Measurements from ENCODE around the gene EPHB3.
"Not testable (repeated sequence)": the region's sequence is repeated elsewhere in the genome, so short reads cannot be mapped to it uniquely, and the experiment has no call there.

Gene EPHB3

GRCh38 chr3:184598574-184598927 is 37.0 kb downstream of the EPHB3 start:
- DNase-seq (ENCODE audit: low read depth in 2 of 2), result no peak

- DNase-seq (ENCODE audit: low read depth in 2 of 2), result no peak
These were observed 37.6 kb downstream of the EPHB3 start for GRCh38 chr3:184599143-184599542.

- DNase-seq (ENCODE audit: low read depth in 2 of 2), result no peak
These were observed 39.2 kb downstream of the EPHB3 start for GRCh38 chr3:184600685-184601377.

- no peak for DNase-seq (ENCODE audit: low read depth in 2 of 2)
These were observed 40.2 kb downstream of the EPHB3 start for GRCh38 chr3:184601576-184602371.

- no peak for DNase-seq (ENCODE audit: low read depth in 2 of 2)
These were observed 41.0 kb downstream of the EPHB3 start for GRCh38 chr3:184602372-184603150.

- DNase-seq (ENCODE audit: low read depth in 2 of 2), result no peak
These were observed 41.8 kb downstream of the EPHB3 start for GRCh38 chr3:184603151-184604030.

- DNase-seq (ENCODE audit: low read depth in 2 of 2), result no peak
These were observed 42.5 kb downstream of the EPHB3 start for GRCh38 chr3:184604039-184604601.

GRCh38 chr3:184604615-184605290 is 43.2 kb downstream of the EPHB3 start:
- no peak for DNase-seq (ENCODE audit: low read depth in 2 of 2)

- no peak for DNase-seq (ENCODE audit: low read depth in 2 of 2)
These were observed 46.6 kb downstream of the EPHB3 start for GRCh38 chr3:184608209-184608608.

GRCh38 chr3:184609476-184610244 is 48.1 kb downstream of the EPHB3 start:
- DNase-seq (ENCODE audit: low read depth in 2 of 2), result no peak

- DNase-seq (ENCODE audit: low read depth in 2 of 2), result no peak
These were observed 48.8 kb downstream of the EPHB3 start for GRCh38 chr3:184610245-184610871.

GRCh38 chr3:184611607-184612281 is 50.2 kb downstream of the EPHB3 start:
- DNase-seq (ENCODE audit: low read depth in 2 of 2), result no peak

- DNase-seq (ENCODE audit: low read depth in 2 of 2), result no peak
These were observed 53.8 kb downstream of the EPHB3 start for GRCh38 chr3:184615396-184615795.

- DNase-seq (ENCODE audit: low read depth in 2 of 2), result no peak
These were observed 54.9 kb downstream of the EPHB3 start for GRCh38 chr3:184616436-184616835.

GRCh38 chr3:184617306-184617705 is 55.7 kb downstream of the EPHB3 start:
- DNase-seq (ENCODE audit: low read depth in 2 of 2), result not testable (repeated sequence)

- DNase-seq (ENCODE audit: low read depth in 2 of 2), result no peak
These were observed 57.2 kb downstream of the EPHB3 start for GRCh38 chr3:184618811-184619210.

- DNase-seq (ENCODE audit: low read depth in 2 of 2), result no peak
These were observed 57.8 kb downstream of the EPHB3 start for GRCh38 chr3:184619369-184619768.

GRCh38 chr3:184619787-184620430 is 58.3 kb downstream of the EPHB3 start:
- DNase-seq (ENCODE audit: low read depth in 2 of 2), result no peak
